ENCODE measurements around the gene MNDA.
A peak's percentile ranks its signal among the peaks of the same experiment; 100 is the strongest.

MNDA gene

DNA sequence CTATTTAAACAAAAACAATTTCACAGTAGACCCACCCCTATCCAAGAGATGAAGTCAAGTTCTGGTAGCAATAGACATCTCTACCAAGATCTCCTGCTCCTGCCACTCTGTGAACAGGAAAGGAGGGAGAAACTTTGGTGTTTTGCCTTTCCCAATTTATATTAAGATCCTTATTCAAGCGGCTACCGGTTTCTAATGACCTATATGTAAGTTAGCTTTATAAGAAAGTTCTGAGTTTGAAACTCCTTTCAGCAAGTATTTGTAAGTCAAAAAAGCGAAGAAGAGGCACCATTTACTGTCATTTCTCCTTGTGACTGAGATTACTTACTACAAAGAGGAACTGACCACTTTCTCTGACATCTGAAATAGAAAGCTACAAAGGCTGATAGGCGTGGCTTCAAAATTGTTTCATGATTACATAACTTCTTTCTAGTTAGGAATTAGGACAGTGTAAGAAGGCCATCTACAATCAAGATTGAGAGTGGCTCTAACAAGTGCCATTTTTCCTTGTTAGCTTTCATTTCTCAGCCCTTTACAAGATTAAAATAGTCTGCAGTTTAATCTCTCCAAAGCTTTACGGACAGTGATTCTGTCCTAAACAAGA is at the start of gene MNDA:
Gene MNDA (plus strand): TSS at position 448 of the 604 bp plus-strand sequence. CDS start 10,803 bp downstream, outside the sequence.
- DNase-seq (ENCODE audit: low read depth in 4 of 4, low spot score in 1 of 4), result no peak

DNA sequence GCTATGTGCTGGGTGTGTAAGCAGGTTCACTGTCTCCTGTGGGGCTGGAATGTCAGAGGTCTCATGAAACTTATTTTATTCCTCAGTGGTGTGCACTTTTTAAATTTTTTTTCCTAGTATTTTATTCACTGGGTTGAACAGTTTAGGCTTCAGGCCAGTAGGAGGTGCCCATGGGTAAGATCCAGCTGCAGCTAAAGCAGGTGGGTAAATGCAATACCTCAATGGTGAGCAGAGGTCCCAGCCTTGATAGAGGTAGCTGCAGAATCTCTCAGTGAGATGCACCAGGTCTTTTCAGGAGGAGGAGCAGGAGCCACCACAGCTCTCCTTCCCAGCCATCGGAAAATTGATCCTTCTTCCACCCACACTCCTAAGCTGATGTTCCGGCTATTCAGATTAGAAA is 37.5 kb upstream of the MNDA start:
- DNase-seq (ENCODE audit: low read depth in 4 of 4, low spot score in 1 of 4), result peak in 2 of 4 experiments; percentile 6 to 9

DNA sequence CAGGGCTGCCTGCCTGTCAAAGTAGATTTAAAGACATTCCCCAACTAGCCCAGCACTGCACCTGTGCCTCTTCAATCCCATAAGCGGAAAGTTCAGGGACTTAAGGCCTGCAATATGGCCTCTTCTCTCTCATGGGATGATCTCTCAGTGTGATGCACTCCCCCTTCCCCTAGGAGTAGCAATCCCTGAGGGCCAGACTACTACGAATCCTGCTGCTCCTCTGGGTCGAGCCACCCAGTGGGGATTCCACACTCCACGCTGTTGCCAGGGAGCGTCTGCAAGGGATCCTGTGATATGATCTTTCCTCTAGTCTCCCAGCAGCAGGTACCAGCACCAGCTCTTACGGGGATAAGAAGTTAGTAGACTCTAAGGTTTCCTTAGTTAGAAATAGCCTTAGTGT is 36.9 kb upstream of the MNDA start:
- DNase-seq (ENCODE audit: low read depth in 4 of 4, low spot score in 1 of 4), result no peak

DNA sequence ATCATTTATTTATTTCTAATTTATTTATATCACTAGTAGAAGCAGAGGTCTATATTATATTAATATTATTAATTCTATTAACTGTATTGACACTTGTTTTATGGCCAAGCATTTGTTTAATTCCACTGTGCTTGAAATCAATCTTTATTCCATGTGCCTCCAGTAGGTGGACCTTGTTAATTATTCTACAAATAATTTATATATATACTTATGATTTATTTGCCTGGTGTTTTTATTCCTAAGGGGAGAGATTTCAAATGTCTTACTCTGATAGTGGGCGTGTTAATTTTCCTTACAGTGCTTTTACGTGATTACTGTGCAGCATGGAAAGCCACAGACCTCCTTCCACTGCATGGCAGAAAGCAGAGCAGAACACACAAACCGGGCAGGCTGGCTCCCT is 32.6 kb upstream of the MNDA start:
- no peak for DNase-seq (ENCODE audit: low read depth in 4 of 4, low spot score in 1 of 4)

DNA sequence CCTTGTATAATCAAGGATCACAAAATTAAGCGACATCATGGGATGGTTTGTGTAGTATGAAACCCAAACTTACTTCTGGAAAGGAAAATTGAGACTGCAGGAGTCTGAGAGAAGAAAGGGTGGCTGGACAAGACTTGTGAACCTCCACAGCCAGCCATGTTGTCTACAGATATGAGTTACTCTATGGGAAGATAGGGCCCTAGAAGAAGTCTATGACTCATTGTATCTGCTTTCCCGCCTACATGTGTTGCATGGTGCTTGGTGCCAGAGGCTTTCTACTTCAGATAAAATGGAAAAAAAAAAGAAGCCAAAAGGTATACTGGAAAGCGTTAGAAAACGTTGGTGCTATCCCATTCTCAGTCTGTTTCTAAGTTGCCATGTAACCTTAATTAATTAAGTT is 31.5 kb upstream of the MNDA start:
- no peak for DNase-seq (ENCODE audit: low read depth in 4 of 4, low spot score in 1 of 4)

DNA sequence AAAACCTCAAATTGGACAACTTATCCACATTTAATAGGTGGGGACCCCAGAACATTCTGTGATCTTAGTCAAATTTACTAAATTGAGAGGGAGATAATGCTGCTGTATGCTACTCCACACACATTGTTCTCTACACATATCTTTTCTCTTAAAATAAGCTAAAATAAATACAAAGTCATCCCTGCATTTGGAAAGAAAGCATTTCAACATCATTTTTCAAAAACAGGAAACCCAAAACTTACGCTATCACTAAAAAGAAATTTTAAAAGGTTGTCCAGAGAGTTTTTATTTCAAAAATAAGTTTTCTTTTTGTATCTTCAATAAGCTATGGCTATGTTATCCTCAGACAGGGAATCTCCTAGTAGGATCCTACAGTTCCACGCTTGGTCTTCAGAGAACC is 30.6 kb upstream of the MNDA start:
- DNase-seq (ENCODE audit: low read depth in 4 of 4, low spot score in 1 of 4), result no peak

DNA sequence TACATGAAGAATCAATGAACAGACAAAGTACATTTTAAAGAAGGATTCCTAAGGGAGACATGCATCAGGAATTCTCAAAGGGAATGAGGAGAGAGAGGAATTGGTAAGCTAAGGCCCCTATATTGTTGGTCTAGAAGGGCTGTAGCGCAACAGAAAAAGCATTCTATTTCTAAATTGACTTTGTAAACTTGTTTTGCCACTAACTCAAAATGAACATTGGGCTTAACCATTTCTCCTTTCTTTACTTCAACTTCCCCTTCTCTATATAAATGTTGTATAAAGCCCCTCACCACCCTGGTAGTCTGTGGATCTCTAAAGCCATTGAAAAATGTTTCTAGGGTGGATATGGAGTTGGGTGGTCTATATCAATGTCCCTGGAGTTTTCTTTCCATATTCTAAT is 29.8 kb upstream of the MNDA start:
- DNase-seq (ENCODE audit: low read depth in 4 of 4, low spot score in 1 of 4), result no peak

DNA sequence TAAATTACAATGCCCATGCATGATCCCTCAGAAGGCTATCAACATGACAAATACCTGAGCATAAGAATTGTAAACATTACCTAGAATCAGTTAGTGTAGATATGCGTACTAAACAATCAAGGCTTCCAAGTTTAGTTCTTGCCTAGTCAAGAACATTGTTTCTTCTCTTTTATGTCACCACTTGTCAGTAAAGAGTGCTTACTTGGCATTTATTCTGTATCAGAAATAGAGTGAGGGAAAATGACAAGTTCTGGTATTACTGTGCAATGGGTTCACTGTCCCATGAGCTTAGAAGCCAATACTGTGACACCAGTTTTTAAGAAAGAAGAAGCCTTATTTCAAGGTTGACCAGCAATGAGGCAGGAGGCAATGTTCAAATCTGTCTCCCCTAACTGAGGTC is 27.5 kb upstream of the MNDA start:
- no peak for DNase-seq (ENCODE audit: low read depth in 4 of 4, low spot score in 1 of 4)

DNA sequence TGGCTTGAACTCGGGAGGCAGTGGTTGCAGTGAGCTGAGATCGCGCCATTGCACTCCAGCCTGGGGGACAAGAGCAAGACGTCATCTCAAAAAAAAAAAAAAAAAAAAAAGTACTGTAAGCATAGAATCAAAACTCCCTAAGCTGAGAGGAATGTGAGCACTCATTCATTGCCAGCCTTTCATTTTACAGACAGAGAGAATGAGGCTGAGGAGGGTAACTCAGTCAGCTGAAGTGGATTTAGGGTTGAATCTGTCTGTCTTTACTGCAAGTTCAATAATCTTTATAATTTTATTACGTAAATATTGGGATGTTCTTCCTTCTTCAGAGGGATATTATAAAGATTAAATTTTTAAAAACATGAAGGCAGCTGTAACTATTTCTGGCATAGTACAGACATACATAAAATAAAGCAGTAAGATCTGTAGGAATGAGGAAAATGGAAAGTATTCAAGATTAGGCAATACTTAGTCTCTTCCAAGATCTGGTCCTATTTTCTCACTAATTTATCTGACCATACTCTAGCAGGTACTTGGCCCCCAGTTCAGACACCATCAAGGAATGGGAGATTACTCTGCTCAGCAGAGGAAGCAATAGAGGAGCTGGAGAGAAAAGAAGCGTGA is 24.1 kb upstream of the MNDA start:
- DNase-seq (ENCODE audit: low read depth in 4 of 4, low spot score in 1 of 4), result no peak

DNA sequence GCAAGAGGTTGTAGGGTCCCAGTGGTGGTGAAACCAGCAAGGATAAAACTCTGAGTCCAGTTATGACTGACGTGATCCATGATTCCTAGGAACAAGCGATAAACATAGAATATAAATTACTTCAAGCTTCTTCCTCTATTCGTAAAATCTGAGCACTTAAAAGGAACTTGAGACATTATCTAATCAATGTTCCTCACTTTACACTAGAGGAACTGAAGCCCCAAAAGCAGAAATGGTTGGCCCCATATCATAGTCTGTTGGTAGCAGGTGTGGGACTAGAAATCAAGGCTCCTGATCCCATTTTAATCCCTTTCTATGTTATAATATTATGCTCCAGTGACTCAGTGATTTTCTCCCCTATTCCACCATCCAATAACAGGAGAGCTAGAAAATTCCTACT is 21.9 kb upstream of the MNDA start:
- DNase-seq (ENCODE audit: low read depth in 4 of 4, low spot score in 1 of 4), result no peak

DNA sequence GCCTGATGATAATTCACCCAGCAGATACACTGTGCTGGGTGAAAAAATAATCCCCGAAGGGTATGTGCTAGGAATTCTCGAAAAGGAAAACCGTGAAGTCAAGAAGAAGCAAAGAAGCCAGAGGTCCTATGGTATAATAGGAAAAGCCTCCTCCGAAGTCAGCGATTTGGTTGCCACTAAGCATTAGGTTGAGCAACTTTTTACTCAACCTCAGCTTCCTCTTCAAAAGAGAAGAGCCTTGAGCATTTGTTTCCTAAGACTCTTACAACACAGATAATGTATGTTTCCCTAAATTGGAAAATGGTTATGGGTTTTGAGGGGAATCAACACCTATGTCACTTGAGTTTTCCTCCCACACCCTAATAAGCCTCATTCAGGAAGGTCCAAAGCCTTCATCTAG is 21.3 kb upstream of the MNDA start:
- no peak for DNase-seq (ENCODE audit: low read depth in 4 of 4, low spot score in 1 of 4)

DNA sequence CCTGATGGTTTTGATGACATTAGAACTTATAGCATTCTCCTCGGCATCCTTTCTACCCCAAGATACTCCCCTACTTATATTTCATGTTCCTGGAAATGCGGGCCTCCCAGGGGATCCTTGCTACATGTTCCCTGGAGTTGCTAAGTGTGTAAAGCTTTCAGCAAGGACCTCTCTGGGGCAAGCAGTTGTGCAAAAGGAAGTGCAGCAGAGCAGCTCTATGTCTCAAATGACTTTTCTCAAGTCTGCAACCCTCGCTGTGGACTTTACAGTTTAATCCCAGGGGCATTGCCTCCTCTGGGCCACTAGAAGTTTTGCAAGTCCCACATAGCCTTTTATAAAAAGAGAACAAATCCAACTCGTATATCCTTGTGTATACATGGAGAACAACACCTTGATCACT is 20.8 kb upstream of the MNDA start:
- DNase-seq (ENCODE audit: low read depth in 4 of 4, low spot score in 1 of 4), result no peak

DNA sequence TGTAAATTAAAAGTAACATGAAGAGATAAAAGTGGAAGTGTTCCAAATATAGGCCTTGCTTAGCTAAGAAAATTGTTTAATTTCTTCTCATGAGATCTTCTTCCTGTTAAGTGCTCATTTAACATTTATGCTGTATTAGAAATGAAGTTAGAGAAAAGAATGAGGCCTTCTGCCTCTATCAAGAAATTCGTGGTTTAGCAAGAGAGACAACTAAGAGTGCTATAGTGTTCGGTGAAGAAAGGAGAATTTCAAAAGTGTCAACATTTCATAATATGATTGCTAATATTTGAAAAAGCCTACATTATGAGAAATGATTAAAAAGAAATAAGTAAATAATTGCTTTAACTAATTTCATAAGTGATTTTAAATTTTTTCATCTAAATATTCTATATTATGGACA is 18.8 kb upstream of the MNDA start:
- DNase-seq (ENCODE audit: low read depth in 4 of 4, low spot score in 1 of 4), result no peak

DNA sequence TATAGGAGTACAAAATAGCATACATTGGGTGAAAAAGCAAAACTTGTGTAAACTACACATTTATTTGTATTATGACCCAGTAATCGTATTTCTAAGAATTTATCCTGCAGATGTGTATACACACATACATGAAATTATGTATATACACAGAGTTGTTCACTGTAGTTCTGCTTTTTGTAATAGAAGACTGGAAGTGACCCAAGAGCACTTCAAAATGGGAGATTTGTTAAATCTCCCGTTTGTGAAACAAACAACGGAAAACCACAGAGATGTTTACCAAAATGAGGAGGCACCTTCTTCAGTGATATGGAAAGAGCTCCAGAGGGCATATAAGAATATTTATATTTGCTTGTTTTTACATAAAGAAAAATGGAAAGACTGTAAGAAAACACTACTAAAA is 18.0 kb upstream of the MNDA start:
- DNase-seq (ENCODE audit: low read depth in 4 of 4, low spot score in 1 of 4), result no peak

DNA sequence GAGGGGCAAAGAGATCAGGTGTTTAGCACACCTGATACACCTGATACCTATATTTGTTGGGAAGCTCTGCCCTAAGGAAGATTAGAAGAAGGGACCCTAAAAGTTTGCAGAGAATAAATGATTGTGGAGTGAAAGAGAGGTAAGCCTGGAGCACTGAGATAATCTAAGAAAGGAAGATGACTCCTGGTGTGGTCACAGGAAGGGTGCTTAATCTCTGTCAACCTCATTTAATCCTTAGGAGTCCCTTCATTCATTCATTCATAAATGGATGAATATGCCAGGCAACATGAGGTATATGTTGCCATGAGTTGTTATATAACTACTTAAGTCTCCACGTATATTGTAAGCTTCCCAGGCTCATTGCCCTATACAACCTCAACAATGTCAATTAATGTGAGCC is 16.2 kb upstream of the MNDA start:
- DNase-seq (ENCODE audit: low read depth in 4 of 4, low spot score in 1 of 4), result no peak

DNA sequence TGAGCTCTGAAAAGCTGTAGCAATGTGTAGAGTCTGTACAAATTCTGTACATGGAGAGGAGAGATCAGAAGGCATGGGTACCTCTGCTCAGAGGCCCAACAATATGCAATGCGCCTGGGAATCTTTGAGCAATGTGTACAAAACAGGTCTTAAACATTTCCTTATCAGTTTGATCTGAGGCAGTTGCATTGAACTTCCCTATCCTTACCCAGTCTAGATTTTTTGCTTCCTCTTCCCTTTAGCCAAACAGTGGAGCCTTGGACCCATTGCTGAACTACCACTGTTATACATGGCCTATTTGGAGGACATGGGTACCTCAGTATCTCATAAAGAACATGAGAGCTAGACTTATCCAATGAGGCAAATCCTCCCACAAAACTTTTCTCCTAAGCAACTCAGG is 12.6 kb upstream of the MNDA start:
- DNase-seq (ENCODE audit: low read depth in 4 of 4, low spot score in 1 of 4), result no peak

DNA sequence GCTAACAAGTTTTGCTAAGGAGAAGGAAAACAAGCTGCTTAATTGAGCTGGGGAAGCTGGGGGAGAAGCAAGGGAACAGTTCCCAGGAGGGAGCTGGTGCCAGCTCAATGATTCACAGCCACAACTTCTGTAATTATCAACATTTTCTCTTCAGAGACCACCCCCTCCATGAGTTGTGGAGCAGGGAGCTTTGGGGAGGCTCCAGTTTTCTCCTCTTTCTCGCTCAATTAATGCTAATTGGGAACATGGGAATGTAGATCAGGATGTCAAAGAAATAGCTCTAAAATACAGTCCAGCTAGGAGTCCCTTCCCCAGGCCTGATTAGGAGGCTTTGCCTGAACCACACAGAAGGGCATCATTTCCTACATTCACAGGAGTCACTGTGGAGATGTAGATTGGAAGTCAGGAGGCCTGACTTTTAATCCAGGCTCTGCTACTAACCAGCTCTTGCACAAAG is 12.1 kb upstream of the MNDA start:
- no peak for DNase-seq (ENCODE audit: low read depth in 4 of 4, low spot score in 1 of 4)

DNA sequence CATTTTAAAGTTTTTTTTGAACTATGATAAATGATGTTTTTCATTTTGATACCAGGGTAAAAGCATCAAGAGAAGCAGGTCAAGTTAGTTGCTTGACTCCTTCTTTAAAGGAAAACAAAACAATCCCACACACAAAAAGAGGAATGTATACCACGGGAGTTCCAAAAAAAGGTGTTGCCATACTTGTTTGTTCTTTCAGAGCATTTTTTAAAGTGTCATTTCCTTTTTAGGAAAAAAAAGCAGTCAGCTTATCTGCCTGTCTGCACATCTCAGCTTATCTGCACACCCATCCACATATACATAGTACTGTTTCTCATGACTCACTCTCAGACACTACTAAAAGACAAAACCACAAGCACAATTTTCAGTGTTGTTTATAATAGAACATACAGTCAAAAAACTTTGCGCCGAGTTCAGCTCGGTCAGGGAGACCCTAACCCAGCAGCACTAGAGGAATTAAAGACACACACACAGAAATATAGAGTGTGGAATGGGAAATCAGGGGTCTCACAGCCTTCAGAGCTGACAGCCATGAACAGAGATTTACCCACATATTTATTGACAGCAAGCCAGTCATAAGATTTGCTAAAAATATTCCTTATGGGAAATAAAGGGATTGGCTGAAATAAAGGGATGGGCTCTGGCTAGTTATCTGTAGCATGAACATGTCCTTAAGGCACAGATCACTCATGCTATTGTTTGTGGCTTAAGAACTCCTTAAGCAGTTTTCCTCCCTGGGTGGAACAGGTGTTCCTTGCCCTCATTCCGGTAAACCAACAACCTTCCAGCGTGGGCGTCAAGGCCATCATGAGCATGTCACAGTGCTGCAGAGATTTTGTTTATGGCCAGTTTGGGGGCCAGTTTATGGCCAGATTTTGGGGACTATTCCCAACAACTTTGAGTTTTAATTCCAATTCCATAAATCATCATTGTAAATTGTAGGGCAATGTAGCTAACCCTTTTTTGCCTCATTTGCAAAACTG is 11.4 kb upstream of the MNDA start:
- DNase-seq (ENCODE audit: low read depth in 4 of 4, low spot score in 1 of 4), result no peak

DNA sequence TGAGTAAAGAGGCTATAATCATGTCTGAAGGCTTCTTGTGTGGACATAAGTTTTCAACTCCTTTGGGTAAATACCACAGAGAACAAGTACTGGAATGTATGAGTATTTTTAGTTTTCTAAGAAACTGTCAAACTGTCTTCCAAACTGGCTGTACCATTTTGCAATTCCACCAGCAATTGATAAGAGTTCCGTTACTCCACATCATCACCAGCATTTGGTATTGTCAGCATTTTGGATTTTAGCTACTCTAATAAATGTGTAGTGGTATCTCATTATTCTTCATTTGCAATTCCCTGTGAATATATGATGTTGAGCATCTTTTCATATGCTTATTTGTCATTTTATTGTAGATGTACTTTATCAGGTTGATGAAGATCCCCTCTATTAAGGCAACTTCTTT is 9.4 kb upstream of the MNDA start:
- DNase-seq (ENCODE audit: low read depth in 4 of 4, low spot score in 1 of 4), result no peak

DNA sequence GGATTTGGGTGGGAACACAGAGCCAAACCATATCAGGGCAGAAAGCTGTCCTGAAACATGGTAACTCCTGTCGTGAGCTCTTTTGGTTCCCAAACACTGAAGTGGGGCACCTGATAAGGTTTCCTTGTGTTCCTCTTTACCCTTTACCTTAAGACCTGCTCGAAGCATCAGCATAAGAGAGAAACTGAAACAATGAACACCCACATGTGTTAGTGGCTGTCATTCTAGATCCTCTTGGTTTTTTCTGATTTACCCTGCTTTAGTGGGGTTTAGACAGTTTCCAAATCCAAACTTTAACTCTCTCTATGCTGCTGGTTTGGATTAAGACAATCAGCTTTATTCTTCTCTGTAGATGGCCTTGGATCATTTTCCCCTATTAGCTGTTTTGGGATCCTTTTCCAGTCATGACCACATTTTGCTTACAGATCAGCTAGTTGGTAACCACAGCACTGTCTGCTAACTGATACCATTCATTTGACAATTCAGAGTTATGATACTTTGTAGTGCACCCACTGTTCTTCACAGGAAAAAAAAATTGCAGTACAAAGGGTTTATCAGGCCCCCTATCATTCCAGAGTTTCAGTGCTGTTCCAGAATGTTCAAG is 975 bp upstream of the MNDA start:
- DNase-seq (ENCODE audit: low read depth in 4 of 4, low spot score in 1 of 4), result no peak

DNA sequence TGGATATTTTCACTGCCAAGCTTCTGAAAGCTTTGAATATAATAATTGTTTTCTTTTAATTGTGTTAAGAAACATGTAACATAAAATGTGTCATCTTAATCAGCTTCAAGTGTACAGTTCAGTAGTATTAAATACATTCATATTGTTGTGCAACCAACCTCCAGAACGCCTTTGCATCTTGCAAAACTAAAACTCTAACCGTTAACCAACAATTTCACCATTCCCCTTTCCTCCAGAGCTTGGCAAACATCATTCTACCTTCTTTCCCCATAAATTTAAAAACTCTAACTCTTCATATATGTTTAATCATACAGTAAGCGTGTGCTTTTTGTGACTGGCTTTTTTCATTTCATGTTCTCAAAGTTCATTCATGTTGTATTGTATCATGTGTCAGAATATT is 2.1 kb downstream of the MNDA start:
- DNase-seq (ENCODE audit: low read depth in 4 of 4, low spot score in 1 of 4), result no peak

DNA sequence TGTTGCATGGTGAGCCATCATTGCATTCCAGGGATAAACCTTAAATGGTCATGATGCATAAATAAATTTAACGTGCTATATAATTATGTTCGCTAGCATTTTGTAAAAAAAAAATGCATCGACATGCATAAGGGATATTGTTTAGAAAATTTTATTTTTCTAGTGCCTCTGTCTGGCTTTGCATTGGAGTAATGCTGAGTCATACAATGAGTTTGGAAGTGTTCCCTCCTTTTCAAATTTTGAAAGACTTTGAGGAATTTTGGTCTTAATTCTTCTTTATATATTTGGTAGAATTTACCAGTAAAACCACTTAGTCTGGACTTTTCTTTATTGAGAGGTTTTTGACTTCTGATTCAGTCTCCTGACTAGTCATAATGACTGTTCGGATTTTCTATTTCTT is 4.9 kb downstream of the MNDA start:
- no peak for DNase-seq (ENCODE audit: low read depth in 4 of 4, low spot score in 1 of 4)

All from stimulated activated CD4-positive, alpha-beta T cell treated with anti-CD3 and anti-CD28 coated beads, Interleukin-1b, Interleukin-23, amount 100 ng/mL, for 24 hours (primary cell).